DMS153 treated with DMSO at 0.1 percent for 48 hours (cell line): Measurements from ENCODE around the gene ABI3.
A peak's percentile ranks its signal among the peaks of the same experiment; 100 is the strongest.

Source experiments
- DNase-seq: peaks from one replicate; lab custom pipeline; 2025; ENCODE audit not compliant: unreplicated experiment; lab: John Stamatoyannopoulos, UW

The ABI3 gene

GRCh38 chr17:49224198-49224996, 13.9 kb downstream of the ABI3 start:
- DNase-seq: peak; percentile 38

GRCh38 chr17:49224997-49225337, 14.5 kb downstream of the ABI3 start:
- DNase-seq: no peak

DNA sequence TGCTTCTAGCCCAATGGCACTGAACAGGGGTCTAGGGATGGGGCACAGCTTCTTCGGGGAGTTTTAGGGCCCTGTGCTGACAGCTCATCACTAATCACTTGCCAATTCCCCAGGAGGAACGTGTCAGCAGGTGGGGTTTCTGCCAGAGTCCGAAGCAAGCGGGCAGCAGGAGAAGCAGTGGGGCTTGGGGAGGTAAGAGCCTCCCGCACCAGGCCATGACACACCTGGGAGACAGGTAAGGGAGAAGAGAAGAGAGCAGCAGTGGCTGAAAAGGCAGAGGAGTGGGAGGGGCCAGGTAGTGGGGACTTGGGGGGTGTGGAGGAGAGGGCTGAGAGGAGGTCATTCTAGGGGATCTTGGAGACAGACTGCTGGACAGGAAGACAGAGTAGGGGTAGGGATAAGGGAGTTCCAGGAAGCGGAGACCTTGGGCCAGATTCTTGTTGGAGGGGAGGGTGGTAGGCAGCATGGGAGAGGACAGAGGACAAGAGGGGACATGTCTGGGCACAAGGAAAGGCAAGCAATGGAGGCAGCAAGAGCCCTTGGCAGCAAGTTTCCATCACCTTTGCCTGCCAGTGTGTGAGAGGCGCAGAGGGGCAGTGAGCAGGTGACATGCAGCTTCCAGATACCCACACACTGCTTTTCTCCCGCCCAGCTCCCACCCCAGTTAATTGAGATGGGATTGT, 15.2 kb downstream of the ABI3 start:
- no peak for DNase-seq

DNA sequence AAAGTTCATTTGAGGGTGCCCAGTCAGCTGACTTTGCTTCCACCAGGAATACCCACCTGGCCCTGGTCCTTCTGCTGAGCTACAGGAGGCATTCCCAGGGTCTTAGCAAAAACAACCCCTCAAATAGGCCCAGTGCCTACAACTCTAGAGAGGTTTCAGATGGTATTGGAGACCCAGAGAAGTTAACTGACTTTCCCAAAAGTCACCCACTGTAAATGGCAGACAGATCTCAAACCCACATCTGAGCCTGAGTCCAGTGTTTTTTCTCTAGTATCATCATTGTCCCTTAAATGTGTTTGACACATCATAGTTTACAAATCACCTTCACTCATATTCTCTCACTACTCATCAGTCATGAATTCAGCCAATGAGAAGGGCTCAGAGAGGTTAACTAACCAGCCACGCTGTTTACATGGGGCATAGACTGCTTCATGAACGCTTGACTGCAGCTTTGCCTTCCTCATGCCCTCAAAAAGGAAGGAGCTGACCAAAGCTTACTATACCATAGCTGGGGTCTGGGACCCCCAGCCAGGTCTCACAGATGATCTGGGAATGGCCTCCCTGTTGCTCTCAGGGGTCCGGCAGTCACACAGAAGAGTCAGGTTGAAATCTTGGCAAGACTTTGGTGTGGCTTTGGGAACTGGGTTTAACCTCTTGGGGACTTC, 16.4 kb downstream of the ABI3 start:
- no peak for DNase-seq

GRCh38 chr17:49227436-49228261, 17.1 kb downstream of the ABI3 start:
- DNase-seq: peak; percentile 52

GRCh38 chr17:49229076-49229804, 18.7 kb downstream of the ABI3 start:
- DNase-seq: no peak

GRCh38 chr17:49229805-49230600, 19.5 kb downstream of the ABI3 start:
- no peak for DNase-seq

GRCh38 chr17:49230636-49231562, 20.4 kb downstream of the ABI3 start, which contains the start of gene PHOSPHO1:
Gene PHOSPHO1, minus strand, starts transcription at chr17:49230787. Its CDS starts 4,096 bp downstream, at chr17:49226691.
- peak; percentile 40 for DNase-seq

GRCh38 chr17:49231563-49231894, 21.0 kb downstream of the ABI3 start:
- no peak for DNase-seq

GRCh38 chr17:49234509-49235080, 24.1 kb downstream of the ABI3 start:
- DNase-seq: no peak

DNA sequence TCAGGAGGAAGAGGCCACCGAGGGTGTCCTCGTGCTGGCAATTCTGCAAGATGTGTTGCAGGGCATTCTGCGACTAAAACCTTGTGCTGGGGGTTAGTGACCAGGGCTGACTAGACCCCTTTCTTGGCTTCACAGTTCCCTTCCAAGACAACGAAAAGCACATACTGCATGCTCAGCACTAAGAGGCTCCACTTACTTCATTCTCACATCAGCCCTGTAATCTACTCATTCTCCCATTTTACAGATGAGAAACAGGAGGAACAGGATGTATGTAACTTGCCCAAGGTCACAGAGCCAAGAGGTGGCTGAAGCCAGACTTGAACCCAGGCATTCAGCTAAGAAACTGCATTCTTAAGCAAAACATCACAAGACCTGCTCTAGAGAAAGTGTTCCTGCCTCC, 25.4 kb downstream of the ABI3 start:
- DNase-seq: no peak

DNA sequence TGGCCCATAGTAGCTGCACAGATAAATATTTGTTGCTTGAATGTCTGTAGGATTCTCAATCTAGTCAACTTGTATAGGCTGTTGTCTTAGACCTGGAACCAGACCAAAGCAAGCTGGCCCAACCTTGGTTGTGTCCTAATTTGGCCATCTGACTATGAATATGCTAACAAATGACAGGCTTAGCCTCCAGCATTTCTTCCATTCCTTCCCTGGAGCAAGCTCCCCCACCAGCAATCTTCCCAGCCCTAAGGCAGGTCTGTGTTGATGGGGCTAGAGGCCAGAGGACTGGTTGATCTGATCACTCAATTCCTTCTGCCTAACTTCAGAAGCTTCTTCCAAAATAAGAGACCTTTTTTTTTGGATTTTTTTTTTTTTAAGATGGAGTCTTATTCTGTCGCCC, 29.5 kb downstream of the ABI3 start:
- no peak for DNase-seq

DNA sequence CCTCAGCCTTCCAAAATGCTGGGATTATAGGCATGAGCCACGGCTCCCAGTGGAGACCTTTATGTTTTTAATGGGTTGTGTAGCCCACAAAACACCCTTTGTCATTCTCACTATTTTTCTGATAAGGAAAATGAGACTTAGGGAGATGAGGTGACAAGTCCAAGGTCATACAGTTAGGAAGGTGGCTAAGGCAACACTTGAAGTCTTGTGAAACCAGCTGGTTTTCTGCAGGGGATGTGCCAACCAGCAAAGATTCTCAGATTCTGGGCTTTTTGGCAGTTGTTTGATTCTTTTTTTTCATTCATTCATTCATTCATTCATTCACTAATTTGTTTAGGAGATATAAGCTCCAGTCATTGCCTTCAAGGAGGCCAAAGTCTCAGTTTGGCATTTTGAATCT, 30.1 kb downstream of the ABI3 start:
- DNase-seq: no peak

DNA sequence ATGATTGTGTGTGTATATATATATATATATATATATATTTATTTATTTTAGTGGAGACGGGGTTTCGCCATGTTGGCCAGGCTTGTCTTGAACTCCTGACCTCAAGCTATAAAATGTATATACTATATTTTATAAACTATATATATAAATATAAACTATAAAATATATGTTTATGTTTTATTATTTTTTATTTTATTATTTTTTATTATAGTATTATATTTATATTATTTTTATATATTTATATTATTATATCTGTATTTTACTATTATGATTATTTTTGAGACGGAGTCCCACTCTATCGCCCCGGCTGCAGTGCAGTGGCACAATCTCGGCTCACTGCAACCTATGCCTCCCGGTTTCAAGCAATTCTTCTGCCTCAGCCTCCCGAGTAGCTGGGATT, 30.5 kb downstream of the ABI3 start:
- DNase-seq: no peak

GRCh38 chr17:49241692-49242397, 31.3 kb downstream of the ABI3 start:
- DNase-seq: no peak

DNA sequence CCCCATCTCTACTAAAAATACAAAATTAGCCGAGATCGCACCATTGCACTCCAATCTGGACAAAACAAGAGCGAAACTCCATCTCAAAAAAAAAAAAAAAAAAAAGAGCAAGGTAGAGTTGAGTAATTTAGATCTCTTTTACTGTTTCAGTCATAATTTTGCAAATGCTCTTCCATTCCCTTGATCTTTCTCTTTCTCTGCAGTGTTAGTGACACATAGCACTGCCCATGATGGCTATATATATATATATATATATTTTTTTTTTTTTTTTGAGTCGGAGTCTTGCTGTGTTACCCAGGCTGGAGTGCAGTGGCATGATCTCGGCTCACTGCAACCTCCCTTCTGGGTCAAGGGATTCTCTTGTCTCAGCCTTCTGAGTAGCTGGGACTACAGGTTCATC, 32.3 kb downstream of the ABI3 start:
- DNase-seq: no peak

DNA sequence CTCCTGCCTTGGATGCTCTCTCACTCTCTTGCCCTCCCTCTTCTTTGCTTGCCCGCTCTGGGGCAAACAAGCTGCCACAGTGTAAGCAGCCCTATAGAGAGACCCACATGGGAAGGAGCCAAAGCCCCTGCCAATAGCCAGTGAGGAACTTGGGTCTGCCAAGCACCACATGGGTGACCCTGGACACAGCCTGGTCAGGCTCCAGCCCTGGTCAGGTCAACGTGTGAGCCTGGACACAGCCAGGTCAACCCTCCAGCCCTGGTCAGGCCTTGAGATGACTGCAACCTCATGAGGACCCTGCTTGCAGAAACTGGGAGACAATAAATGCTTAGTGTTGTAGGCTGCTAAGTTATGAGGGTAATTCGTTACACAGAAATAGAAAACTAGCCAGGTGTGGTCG, 34.3 kb downstream of the ABI3 start:
- DNase-seq: no peak

DNA sequence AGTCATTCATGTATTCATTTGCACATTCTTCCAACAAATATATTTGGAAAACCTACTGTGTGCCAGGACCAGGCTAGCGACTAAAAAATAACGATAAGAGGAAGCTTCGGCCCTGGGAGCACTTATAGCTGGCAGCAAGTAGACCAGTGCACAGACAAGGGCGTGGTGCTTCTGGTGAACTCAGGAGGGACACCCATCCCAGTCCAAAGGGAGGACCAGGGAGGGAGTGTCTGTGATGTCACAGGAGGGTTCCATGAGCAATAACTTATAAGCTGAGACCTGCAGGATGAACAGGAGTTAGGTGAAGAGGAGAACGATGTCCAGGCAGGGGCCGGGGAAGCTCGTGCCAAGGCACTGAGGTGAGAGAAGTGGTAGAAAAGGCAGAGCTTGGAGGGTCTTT, 37.4 kb downstream of the ABI3 start:
- DNase-seq: no peak
